ENCODE results near the gene ANGPTL2. TPM values are rescaled to one million over a fixed set of nuclear protein-coding genes. Genes with fewer than 3 reads are reported as not detected.

ANGPTL2 gene
- total and polyA plus RNA-seq, 9 of the 15 experiments (the other 6 are each of a cell fraction or from before 2014, with no cell fraction given), result not detected

DNA sequence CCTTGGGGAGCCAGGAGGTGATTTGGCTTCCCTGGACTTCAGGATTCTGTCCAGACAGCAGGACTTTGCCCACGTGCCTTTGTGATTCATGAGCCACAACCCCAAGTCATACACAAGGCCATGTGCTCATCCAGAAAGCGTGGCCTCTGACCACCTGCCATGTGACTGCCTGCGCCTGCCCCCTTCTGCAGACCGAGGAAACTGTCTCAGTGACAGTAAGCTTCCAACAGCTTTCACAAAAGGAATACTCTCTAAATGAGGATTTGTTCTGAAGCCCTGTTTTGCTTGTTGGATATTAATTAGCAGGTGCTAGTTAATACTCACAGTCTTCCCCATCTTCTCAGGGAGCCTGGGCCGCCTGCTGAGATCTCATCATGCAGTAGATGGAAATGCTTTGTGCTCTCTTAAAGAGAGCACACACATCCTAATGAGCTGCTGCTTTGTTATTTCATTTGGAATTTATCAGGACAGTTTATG lies 36.9 kb upstream of the ANGPTL2 start (continued):
- TF ChIP-seq, protein P1, sequence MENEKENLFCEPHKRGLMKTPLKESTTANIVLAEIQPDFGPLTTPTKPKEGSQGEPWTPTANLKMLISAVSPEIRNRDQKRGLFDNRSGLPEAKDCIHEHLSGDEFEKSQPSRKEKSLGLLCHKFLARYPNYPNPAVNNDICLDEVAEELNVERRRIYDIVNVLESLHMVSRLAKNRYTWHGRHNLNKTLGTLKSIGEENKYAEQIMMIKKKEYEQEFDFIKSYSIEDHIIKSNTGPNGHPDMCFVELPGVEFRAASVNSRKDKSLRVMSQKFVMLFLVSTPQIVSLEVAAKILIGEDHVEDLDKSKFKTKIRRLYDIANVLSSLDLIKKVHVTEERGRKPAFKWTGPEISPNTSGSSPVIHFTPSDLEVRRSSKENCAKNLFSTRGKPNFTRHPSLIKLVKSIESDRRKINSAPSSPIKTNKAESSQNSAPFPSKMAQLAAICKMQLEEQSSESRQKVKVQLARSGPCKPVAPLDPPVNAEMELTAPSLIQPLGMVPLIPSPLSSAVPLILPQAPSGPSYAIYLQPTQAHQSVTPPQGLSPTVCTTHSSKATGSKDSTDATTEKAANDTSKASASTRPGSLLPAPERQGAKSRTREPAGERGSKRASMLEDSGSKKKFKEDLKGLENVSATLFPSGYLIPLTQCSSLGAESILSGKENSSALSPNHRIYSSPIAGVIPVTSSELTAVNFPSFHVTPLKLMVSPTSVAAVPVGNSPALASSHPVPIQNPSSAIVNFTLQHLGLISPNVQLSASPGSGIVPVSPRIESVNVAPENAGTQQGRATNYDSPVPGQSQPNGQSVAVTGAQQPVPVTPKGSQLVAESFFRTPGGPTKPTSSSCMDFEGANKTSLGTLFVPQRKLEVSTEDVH (IDR thresholded peaks at IDR 0.05; ENCODE audit: low read depth, partially characterized antibody), result no peak
- TF ChIP-seq GABPA (tag; conservative IDR thresholded peaks at IDR 0.05; ENCODE audit: low read depth), result no peak
- TF ChIP-seq, protein P2, sequence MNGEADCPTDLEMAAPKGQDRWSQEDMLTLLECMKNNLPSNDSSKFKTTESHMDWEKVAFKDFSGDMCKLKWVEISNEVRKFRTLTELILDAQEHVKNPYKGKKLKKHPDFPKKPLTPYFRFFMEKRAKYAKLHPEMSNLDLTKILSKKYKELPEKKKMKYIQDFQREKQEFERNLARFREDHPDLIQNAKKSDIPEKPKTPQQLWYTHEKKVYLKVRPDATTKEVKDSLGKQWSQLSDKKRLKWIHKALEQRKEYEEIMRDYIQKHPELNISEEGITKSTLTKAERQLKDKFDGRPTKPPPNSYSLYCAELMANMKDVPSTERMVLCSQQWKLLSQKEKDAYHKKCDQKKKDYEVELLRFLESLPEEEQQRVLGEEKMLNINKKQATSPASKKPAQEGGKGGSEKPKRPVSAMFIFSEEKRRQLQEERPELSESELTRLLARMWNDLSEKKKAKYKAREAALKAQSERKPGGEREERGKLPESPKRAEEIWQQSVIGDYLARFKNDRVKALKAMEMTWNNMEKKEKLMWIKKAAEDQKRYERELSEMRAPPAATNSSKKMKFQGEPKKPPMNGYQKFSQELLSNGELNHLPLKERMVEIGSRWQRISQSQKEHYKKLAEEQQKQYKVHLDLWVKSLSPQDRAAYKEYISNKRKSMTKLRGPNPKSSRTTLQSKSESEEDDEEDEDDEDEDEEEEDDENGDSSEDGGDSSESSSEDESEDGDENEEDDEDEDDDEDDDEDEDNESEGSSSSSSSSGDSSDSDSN (IDR thresholded peaks at IDR 0.05; ENCODE audit: borderline replicate concordance in 1 of 2, low read depth in 2 of 2, low read length in 2 of 2), result no peak
- TF ChIP-seq ELF4 (CRISPR knock-in tag; IDR thresholded peaks at IDR 0.05), result no peak
- TF ChIP-seq ZNF224 (CRISPR knock-in tag; IDR thresholded peaks at IDR 0.05), result 0 out of 2 replicates have a peak, but pooled peaks have one; percentile 68
- TF ChIP-seq MAFK (IDR thresholded peaks at IDR 0.05; ENCODE audit: low read length), result no peak
- TF ChIP-seq ZKSCAN3 (CRISPR knock-in tag; IDR thresholded peaks at IDR 0.05), result no peak
- peak; percentile 88 for TF ChIP-seq ZNF197 (CRISPR knock-in tag; IDR thresholded peaks at IDR 0.05; ENCODE audit: low read depth)
- TF ChIP-seq RBFOX2 (IDR thresholded peaks at IDR 0.05; ENCODE audit: low read depth, low read length), result 0 out of 2 replicates have a peak, but pooled peaks have one; percentile 25
- TF ChIP-seq, protein P3, sequence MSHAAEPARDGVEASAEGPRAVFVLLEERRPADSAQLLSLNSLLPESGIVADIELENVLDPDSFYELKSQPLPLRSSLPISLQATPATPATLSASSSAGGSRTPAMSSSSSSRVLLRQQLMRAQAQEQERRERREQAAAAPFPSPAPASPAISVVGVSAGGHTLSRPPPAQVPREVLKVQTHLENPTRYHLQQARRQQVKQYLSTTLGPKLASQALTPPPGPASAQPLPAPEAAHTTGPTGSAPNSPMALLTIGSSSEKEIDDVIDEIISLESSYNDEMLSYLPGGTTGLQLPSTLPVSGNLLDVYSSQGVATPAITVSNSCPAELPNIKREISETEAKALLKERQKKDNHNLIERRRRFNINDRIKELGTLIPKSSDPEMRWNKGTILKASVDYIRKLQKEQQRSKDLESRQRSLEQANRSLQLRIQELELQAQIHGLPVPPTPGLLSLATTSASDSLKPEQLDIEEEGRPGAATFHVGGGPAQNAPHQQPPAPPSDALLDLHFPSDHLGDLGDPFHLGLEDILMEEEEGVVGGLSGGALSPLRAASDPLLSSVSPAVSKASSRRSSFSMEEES (CRISPR knock-in tag; IDR thresholded peaks at IDR 0.05), result peak; percentile 31; the same call in 1 of the 2 replicates
- TF ChIP-seq ZNF41 (CRISPR knock-in tag; conservative IDR thresholded peaks at IDR 0.05), result 0 out of 2 replicates have a peak, but pooled peaks have one; percentile 29
- TF ChIP-seq ETV5 (CRISPR knock-in tag; IDR thresholded peaks at IDR 0.05; ENCODE audit: low read depth), result no peak
- TF ChIP-seq HNRNPLL (IDR thresholded peaks at IDR 0.05; ENCODE audit: low read depth, low read length, poor library complexity, severe bottlenecking), result no peak
- TF ChIP-seq L3MBTL2 (IDR thresholded peaks at IDR 0.05), result peak; percentile 99
- 0 out of 2 replicates have a peak, but pooled peaks have one; percentile 39 for TF ChIP-seq IFI16 (CRISPR knock-in tag; IDR thresholded peaks at IDR 0.05)
- TF ChIP-seq KLF16 (IDR thresholded peaks at IDR 0.05), result no peak
- TF ChIP-seq ZFP30 (CRISPR knock-in tag; IDR thresholded peaks at IDR 0.05; ENCODE audit: borderline replicate concordance), result no peak
- TF ChIP-seq, protein P4, sequence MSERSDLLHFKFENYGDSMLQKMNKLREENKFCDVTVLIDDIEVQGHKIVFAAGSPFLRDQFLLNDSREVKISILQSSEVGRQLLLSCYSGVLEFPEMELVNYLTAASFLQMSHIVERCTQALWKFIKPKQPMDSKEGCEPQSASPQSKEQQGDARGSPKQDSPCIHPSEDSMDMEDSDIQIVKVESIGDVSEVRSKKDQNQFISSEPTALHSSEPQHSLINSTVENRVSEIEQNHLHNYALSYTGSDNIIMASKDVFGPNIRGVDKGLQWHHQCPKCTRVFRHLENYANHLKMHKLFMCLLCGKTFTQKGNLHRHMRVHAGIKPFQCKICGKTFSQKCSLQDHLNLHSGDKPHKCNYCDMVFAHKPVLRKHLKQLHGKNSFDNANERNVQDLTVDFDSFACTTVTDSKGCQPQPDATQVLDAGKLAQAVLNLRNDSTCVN (CRISPR knock-in tag; IDR thresholded peaks at IDR 0.05), result no peak

Data from K562 (cell line).